Measurements from ENCODE around the gene TMEM229B.

- no peak for TF ChIP-seq CTCF (IDR thresholded peaks at IDR 0.05)
- no peak for TF ChIP-seq ZFX (IDR thresholded peaks at IDR 0.05; ENCODE audit: borderline replicate concordance)
Observed at GRCh38 chr14:67456732-67457131, 31.8 kb downstream of the TMEM229B start.

Measured in 22Rv1 (cell line).